ENCODE data around the gene GPR158.

The GPR158 gene

DNA sequence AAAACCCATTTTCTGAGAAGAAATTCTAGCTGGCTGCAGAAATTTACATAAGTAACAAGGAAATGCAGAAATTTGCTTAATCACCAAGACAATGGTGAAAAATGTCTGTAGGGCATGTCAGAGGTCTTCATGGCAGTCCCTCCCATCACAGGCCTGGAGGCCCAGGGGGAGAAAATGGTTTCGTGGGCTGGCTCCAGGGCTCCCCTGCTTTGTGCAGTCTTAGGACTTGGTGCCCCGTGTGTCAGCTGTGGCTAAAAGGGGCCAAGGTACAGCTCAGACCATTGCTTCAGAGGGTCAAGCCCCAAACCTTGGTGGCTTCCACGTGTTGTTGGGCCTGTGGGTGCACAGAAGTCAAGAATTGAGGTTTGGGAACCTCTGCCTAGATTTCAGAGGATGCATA, 215.9 kb downstream of the GPR158 start:
- DNase-seq (ENCODE audit: low read depth in 2 of 2) = no peak

DNA sequence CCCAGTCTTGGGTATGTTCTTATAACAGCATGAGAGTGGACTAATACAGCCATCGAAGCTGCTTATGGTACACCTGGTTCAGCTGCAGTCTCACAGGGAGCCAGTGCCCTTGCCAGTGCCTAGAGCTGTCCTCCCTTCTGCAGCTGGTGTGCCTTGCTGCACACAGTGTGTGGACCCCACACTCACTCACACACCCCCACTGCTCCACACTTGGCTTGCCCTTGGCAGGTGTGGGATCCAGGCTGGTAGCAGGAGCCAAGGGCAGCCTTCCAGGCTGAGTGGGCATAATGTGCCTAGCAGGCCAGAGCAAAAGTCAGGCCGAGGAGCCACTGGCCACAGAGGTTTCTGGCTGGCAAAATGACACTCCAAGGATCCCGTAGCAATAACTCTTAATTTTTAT, 217.3 kb downstream of the GPR158 start:
- DNase-seq (ENCODE audit: low read depth in 2 of 2) = no peak

- DNase-seq (ENCODE audit: low read depth in 2 of 2) = no peak
These were observed 218.8 kb downstream of the GPR158 start for GRCh38 chr10:25393621-25394020.

GRCh38 chr10:25398680-25399079, 223.9 kb downstream of the GPR158 start:
- DNase-seq (ENCODE audit: low read depth in 2 of 2) = no peak

DNA sequence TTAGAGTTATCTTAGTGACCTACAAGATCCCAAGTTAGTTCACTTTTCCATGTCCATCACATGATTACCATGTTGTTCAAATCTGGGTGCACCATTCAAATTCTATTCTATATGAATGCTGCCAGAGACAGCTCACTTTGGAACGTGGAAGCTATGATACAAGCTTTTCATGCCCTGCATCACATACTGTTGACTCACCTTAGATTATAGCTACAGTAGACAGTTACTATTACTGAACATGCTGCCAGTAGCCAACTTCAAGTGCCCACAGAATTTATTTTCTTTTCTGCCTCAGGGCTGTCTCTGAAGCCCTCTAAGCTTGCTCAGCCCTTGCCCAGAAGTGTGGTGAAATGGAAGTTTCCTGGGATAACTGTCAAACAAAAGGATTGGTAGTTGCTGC, 231.1 kb downstream of the GPR158 start:
- DNase-seq (ENCODE audit: low read depth in 2 of 2) = no peak

DNA sequence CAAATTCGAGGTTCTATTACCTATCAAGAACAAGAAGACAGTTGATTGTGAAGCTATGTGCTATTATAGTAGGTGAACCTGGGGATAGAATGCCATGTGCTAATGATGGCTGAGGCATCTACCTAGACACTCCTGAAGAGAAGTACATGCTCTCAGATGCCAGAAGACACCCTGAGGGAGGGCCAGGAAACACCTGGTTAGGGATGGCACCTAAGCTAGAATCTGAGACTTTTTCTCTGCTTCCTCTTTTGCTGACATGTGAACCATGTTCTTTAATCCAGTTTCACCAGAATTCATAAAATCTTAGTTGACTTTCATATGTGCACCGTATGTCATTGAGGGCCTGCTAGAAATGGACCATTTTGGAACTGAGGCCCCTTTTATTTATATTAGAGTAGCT, 242.8 kb downstream of the GPR158 start:
- DNase-seq (ENCODE audit: low read depth in 2 of 2) = no peak

GRCh38 chr10:25425776-25426175, 251.0 kb downstream of the GPR158 start:
- DNase-seq (ENCODE audit: low read depth in 2 of 2) = no peak

- DNase-seq (ENCODE audit: low read depth in 2 of 2) = no peak
These were observed 261.6 kb downstream of the GPR158 start for GRCh38 chr10:25436431-25436830.

DNA sequence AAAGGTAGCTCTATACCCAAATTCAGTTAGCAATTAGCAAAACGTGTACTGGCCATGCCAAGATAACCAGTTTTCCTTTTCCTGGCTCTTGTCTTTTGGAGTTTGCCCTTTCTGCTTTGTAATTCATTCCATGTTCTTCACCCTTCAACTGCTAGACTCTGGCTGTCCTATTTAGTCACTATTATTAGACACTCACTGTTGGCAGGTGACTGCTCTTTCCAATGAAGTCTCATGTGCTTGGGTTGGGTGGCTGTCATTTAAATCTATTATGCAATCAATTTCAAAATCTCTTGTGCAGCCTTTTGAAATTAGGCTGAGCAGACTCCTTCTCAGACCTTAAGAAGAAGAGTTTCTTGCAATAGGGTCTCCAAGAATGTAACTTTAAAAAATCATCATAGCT, 266.5 kb downstream of the GPR158 start:
- DNase-seq (ENCODE audit: low read depth in 2 of 2) = no peak

GRCh38 chr10:25444266-25444665, 269.5 kb downstream of the GPR158 start:
- DNase-seq (ENCODE audit: low read depth in 2 of 2) = no peak

GRCh38 chr10:25451401-25451800, 276.6 kb downstream of the GPR158 start:
- DNase-seq (ENCODE audit: low read depth in 2 of 2) = no peak

DNA sequence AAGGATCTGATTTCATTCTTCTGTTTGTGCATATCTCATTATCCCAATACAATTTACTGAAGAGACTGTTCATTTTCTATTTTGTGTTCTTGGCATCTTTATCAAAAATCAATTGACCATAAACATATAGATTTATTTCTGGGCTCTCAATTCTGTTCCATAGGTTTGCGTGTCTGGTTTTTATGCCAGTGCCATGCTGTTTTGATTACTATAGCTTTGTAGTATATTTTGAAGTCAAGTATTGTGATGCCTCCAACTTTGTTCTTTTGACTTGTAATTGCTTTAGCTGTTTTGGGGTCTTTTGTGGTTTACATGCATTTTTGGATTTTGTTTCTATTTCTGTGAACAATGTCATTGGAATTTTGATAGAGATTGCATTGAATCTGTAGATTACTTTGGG, 278.8 kb downstream of the GPR158 start:
- no peak for DNase-seq (ENCODE audit: low read depth in 2 of 2)

GRCh38 chr10:25455980-25456567, 281.3 kb downstream of the GPR158 start:
- DNase-seq (ENCODE audit: low read depth in 2 of 2) = no peak

- no peak for DNase-seq (ENCODE audit: low read depth in 2 of 2)
These were observed 282.8 kb downstream of the GPR158 start for GRCh38 chr10:25457552-25457951.

DNA sequence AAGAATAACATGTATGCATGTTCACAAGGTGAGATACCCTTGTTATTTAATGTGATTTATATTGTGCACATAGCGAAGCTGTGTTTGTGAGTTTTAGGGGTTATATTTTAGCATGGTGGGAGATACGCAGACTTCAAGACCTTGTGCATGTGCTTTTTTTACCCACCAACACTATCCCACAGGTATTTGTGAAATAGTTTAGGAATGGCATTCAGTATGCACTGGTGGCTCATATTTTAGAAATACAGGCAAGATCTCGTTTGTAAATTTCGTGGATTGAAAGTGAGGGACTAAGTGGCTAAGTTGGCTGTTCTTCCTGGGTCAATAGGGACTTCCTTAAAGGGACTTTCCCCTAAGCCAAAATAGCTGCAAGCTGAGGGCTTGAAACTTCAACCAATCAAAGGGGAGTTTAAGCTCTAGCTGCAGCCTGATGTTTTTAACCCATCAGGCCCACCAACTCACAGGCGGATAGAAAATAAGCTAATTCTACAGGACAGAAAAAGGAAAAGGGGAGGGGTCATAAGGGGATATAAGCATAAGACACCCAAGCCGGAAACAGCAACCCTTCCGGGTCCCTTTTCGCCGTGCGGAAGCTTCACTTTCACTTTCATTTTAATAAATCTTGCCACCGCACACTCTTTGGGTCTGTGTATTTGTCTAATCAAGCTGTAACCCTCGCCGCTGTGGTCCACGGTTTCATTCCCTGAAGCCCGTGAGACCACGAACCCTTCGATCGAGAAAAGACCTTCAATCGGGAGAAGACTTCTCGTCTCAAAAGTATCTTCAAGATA, 291.0 kb downstream of the GPR158 start:
- DNase-seq (ENCODE audit: low read depth in 2 of 2) = no peak

DNA sequence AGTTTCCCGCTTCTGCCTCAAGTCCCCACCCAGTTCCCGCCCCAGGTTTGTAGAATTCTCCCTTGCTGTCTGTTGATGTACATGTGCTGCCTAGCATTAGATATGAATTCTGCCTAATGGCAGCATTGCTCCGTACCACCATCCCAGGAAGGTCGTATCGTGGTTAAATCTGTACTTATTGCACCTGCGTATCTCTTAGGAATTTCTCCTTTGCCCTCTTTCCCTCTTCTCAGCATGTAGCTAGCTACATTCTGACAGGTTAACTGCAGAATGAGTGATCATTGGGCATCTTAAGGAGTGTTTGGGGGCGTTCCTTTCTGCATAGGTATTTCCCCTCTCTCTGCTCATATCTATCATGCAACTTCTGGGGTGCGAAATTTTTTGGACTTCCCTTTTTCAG, 293.1 kb downstream of the GPR158 start:
- no peak for DNase-seq (ENCODE audit: low read depth in 2 of 2)

DNA sequence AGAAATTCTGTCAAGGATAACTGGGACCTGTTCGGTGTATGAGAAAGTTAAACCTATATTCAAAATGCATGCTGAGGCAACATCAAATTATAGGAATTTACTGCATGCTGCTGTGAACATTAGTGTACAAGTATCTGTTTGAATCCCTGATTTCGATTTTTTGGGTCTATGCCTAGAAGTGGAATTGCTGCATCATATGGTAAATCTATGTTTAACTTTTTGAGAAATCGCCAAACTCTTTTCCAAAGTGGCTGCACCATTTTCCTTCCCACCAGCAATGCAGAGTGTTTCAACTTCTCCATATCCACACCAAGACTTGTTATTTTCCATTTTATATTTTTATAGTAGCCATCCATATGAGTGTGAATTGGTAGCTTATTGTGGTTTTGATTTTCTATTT, 306.7 kb downstream of the GPR158 start:
- DNase-seq (ENCODE audit: low read depth in 2 of 2) = no peak

- DNase-seq (ENCODE audit: low read depth in 2 of 2) = no peak
These were observed 309.2 kb downstream of the GPR158 start for GRCh38 chr10:25483999-25484398.

DNA sequence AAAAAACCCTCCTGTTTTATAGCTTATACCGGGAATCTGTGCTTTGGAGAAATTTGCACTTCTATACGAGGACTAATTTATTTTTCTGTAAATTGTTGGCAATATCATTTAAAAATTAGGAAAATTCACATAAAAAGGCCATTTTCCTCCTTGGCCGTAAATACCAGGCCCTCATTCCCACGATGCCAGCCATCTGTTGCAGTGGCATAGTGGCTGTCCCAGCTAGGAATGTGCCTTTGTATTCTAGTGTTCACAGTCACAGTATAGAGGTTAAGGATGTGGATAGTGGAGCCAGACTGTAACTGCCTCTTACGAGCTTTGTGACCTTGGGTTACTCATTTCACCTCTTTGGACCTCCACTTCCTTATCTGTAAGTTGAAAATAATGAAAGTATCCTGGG, 312.5 kb downstream of the GPR158 start:
- no peak for DNase-seq (ENCODE audit: low read depth in 2 of 2)

- no peak for DNase-seq (ENCODE audit: low read depth in 2 of 2)
These were observed 317.2 kb downstream of the GPR158 start for GRCh38 chr10:25492040-25492439.

DNA sequence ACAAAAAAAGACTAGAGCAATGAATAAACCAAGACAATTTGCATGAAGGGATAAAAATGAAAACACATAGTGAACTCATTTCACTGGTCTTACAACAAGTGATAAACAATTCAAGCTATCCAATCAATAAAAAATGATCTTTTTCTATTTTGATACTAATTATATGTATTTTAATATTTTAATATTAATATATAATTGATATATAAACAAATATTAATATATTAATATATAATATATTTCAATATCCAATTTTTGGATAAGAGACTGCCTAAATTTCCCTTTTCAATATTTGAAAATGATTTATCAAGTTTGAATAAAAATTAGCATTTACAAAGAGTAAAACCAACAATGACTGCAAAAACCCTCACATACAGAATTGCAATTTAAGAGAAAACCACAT, 317.9 kb downstream of the GPR158 start:
- DNase-seq (ENCODE audit: low read depth in 2 of 2) = no peak

- no peak for DNase-seq (ENCODE audit: low read depth in 2 of 2)
These were observed 318.5 kb downstream of the GPR158 start for GRCh38 chr10:25493122-25493893.

- DNase-seq (ENCODE audit: low read depth in 2 of 2) = no peak
These were observed 322.4 kb downstream of the GPR158 start for GRCh38 chr10:25497246-25497645.

Measured in stimulated activated CD4-positive, alpha-beta T cell treated with anti-CD3 and anti-CD28 coated beads, Interleukin-4, amount 100 ng/mL, for 48 hours (primary cell).